ENCODE measurements around the gene ARF1.

Gene ARF1

GRCh38 chr1:228105996-228106799 lies 23.7 kb downstream of the ARF1 start:
- no peak for DNase-seq (ENCODE audit: low read depth)
- TF ChIP-seq POLR2A (IDR thresholded peaks at IDR 0.05; ENCODE audit: extremely low read depth, insufficient read length) (no peak), MYC (IDR thresholded peaks at IDR 0.05; ENCODE audit: low read depth, low read length) (no peak), CTCF (IDR thresholded peaks at IDR 0.05; ENCODE audit: low read depth, low read length) (no peak), MAX (IDR thresholded peaks at IDR 0.05; ENCODE audit: low read depth, low read length) (no peak)
- H3K4me3 ChIP-seq (ENCODE audit: low read depth, low read length): no peak overlapping the region

- no peak for DNase-seq (ENCODE audit: low read depth)
- TF ChIP-seq MYC (IDR thresholded peaks at IDR 0.05; ENCODE audit: low read depth, low read length): no peak
- no peak for TF ChIP-seq POLR2A (IDR thresholded peaks at IDR 0.05; ENCODE audit: extremely low read depth, insufficient read length)
- no peak for TF ChIP-seq MAX (IDR thresholded peaks at IDR 0.05; ENCODE audit: low read depth, low read length)
- no peak for TF ChIP-seq CTCF (IDR thresholded peaks at IDR 0.05; ENCODE audit: low read depth, low read length)
- no peak overlapping the region for H3K4me3 ChIP-seq (ENCODE audit: low read depth, low read length)
These were observed 24.2 kb downstream of the ARF1 start for GRCh38 chr1:228106800-228107054.

GRCh38 chr1:228107636-228108035 lies 25.1 kb downstream of the ARF1 start:
- no peak for DNase-seq (ENCODE audit: low read depth)
- H3K4me3 ChIP-seq (ENCODE audit: low read depth, low read length): peak overlapping the region; percentile 95
- no peak for TF ChIP-seq MAX (IDR thresholded peaks at IDR 0.05; ENCODE audit: low read depth, low read length)
- no peak for TF ChIP-seq POLR2A (IDR thresholded peaks at IDR 0.05; ENCODE audit: extremely low read depth, insufficient read length)
- no peak for TF ChIP-seq CTCF (IDR thresholded peaks at IDR 0.05; ENCODE audit: low read depth, low read length)
- no peak for TF ChIP-seq MYC (IDR thresholded peaks at IDR 0.05; ENCODE audit: low read depth, low read length)

- peak overlapping the region; percentile 95 for H3K4me3 ChIP-seq (ENCODE audit: low read depth, low read length)
- no peak for DNase-seq (ENCODE audit: low read depth)
- no peak for TF ChIP-seq CTCF (IDR thresholded peaks at IDR 0.05; ENCODE audit: low read depth, low read length)
- no peak for TF ChIP-seq POLR2A (IDR thresholded peaks at IDR 0.05; ENCODE audit: extremely low read depth, insufficient read length)
- TF ChIP-seq MAX (IDR thresholded peaks at IDR 0.05; ENCODE audit: low read depth, low read length): no peak
- TF ChIP-seq MYC (IDR thresholded peaks at IDR 0.05; ENCODE audit: low read depth, low read length): no peak
These were observed 25.7 kb downstream of the ARF1 start for GRCh38 chr1:228108055-228108690.

GRCh38 chr1:228108742-228109072 lies 26.2 kb downstream of the ARF1 start:
- no peak for DNase-seq (ENCODE audit: low read depth)
- TF ChIP-seq MAX (IDR thresholded peaks at IDR 0.05; ENCODE audit: low read depth, low read length) (no peak), CTCF (IDR thresholded peaks at IDR 0.05; ENCODE audit: low read depth, low read length) (no peak), MYC (IDR thresholded peaks at IDR 0.05; ENCODE audit: low read depth, low read length) (no peak), POLR2A (IDR thresholded peaks at IDR 0.05; ENCODE audit: extremely low read depth, insufficient read length) (no peak)
- H3K4me3 ChIP-seq (ENCODE audit: low read depth, low read length): peak overlapping the region; percentile 95

Data from NB4 (cell line).